Left renal pelvis (tissue), 4 donors: ENCODE measurements around the gene CCDC82. TPM values are rescaled to one million over a fixed set of nuclear protein-coding genes. Genes with fewer than 3 reads are reported as not detected.
A peak's percentile ranks its signal among the peaks of the same experiment; 100 is the strongest.
"Not testable (repeated sequence)": the region's sequence is repeated elsewhere in the genome, so short reads cannot be mapped to it uniquely, and the experiment has no call there.

Experiments
- DNase-seq, 4 donors: peaks; one replicate each; pipeline ENCODE4 v3.0.0-alpha.2; 2013; ENCODE audit warnings: low read depth in 4 of 4, low spot score in 3 of 4
- polyA plus RNA-seq, 4 donors: library from polyadenylated mRNA; unstranded; fragments of 120-200 nt; gene quantifications; one replicate each; pipeline ENCODE4 v1.2.1, GENCODE V29; 2013; ENCODE audit not compliant: insufficient read length in 4 of 4

The CCDC82 gene
- 10 to 100 TPM; 45.9 to 61.6 (median 51.5) TPM for polyA plus RNA-seq

GRCh38 chr11:96389720-96390487 lies at the start of gene CCDC82, which contains the start of gene JRKL:
Gene CCDC82 (minus strand): TSS chr11:96389912. CDS start chr11:96384747, 5,165 bp downstream.
Gene JRKL (plus strand): TSS chr11:96390013. CDS start chr11:96390650, 637 bp downstream.
- peak; percentile 85 to 95 (median 92) for DNase-seq

- not testable (repeated sequence) for DNase-seq
These were observed 42.9 kb upstream of the CCDC82 start for GRCh38 chr11:96432654-96433053.

- no peak for DNase-seq
These were observed 41.0 kb upstream of the CCDC82 start for GRCh38 chr11:96430668-96431067.

GRCh38 chr11:96424693-96425092 lies 35.0 kb upstream of the CCDC82 start:
- no peak for DNase-seq

GRCh38 chr11:96413408-96413807 lies 23.7 kb upstream of the CCDC82 start:
- no peak for DNase-seq

GRCh38 chr11:96412761-96413381 lies 23.2 kb upstream of the CCDC82 start:
- no peak for DNase-seq

GRCh38 chr11:96411412-96411811 lies 21.7 kb upstream of the CCDC82 start:
- not testable (repeated sequence) for DNase-seq

- no peak for DNase-seq
These were observed 11.0 kb upstream of the CCDC82 start for GRCh38 chr11:96400697-96401096.

- DNase-seq, result no peak
These were observed 8.2 kb upstream of the CCDC82 start for GRCh38 chr11:96397863-96398262.

GRCh38 chr11:96396637-96397036 lies 6.9 kb upstream of the CCDC82 start:
- DNase-seq, result no peak

- no peak for DNase-seq
These were observed 5.1 kb upstream of the CCDC82 start for GRCh38 chr11:96394773-96395172.

GRCh38 chr11:96393753-96394348 lies 4.1 kb upstream of the CCDC82 start:
- peak in 1 of 4 donors; percentile 8 for DNase-seq

- DNase-seq, result no peak
These were observed 2.1 kb upstream of the CCDC82 start for GRCh38 chr11:96391698-96392307.

GRCh38 chr11:96390488-96390792 lies 728 bp upstream of the CCDC82 start:
- peak in 2 of 4 donors; percentile 6 to 27 for DNase-seq

- DNase-seq, result peak in 2 of 4 donors; percentile 66 to 68
These were observed 607 bp downstream of the CCDC82 start for GRCh38 chr11:96388891-96389719.

GRCh38 chr11:96385187-96385586 lies 4.5 kb downstream of the CCDC82 start:
- DNase-seq, result no peak

- no peak for DNase-seq
These were observed 5.6 kb downstream of the CCDC82 start for GRCh38 chr11:96384156-96384555.

GRCh38 chr11:96376796-96377195 lies 12.9 kb downstream of the CCDC82 start:
- no peak for DNase-seq

- DNase-seq, result no peak
These were observed 15.9 kb downstream of the CCDC82 start for GRCh38 chr11:96373826-96374225.

GRCh38 chr11:96367342-96367741 lies 22.4 kb downstream of the CCDC82 start:
- no peak for DNase-seq
